Fibroblast of the aortic adventitia (primary cell): Measurements from ENCODE around the gene DISP1. TPM values are rescaled to one million over a fixed set of nuclear protein-coding genes. Genes with fewer than 3 reads are reported as not detected.

Experiments
- DNase-seq: peaks from one replicate; pipeline ENCODE4 v3.0.0-alpha.2; 2010; ENCODE audit warnings: low read depth
- H3K4me3 ChIP-seq: 2 replicates; pipeline ENCODE4 v1.5.1; 2011; ENCODE audit warnings: low read depth, mild to moderate bottlenecking, control low read depth, low read length, moderate library complexity
- total RNA-seq: library from RNA; depleted of rRNA; stranded (reverse); fragments of >200 nt; gene quantifications from 2 replicates; pipeline ENCODE4 v1.2.3, GENCODE V29; 2012; ENCODE audit warnings: low replicate concordance
- TF ChIP-seq, protein P1 (sequence below): IDR thresholded peaks from 2 replicates; pipeline ENCODE4 v1.5.1; 2011; ENCODE audit warnings: mild to moderate bottlenecking, low read length, control low read depth, inconsistent platforms; ENCODE audit not compliant: insufficient read depth

Gene DISP1
- total RNA-seq, 1 donor: 8.4 TPM

GRCh38 chr1:222777463-222777862 is 37.4 kb upstream of the DISP1 start:
- DNase-seq: peak; percentile 83
- TF ChIP-seq, protein P1, sequence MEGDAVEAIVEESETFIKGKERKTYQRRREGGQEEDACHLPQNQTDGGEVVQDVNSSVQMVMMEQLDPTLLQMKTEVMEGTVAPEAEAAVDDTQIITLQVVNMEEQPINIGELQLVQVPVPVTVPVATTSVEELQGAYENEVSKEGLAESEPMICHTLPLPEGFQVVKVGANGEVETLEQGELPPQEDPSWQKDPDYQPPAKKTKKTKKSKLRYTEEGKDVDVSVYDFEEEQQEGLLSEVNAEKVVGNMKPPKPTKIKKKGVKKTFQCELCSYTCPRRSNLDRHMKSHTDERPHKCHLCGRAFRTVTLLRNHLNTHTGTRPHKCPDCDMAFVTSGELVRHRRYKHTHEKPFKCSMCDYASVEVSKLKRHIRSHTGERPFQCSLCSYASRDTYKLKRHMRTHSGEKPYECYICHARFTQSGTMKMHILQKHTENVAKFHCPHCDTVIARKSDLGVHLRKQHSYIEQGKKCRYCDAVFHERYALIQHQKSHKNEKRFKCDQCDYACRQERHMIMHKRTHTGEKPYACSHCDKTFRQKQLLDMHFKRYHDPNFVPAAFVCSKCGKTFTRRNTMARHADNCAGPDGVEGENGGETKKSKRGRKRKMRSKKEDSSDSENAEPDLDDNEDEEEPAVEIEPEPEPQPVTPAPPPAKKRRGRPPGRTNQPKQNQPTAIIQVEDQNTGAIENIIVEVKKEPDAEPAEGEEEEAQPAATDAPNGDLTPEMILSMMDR: no peak
- no peak overlapping the region for H3K4me3 ChIP-seq

DNA sequence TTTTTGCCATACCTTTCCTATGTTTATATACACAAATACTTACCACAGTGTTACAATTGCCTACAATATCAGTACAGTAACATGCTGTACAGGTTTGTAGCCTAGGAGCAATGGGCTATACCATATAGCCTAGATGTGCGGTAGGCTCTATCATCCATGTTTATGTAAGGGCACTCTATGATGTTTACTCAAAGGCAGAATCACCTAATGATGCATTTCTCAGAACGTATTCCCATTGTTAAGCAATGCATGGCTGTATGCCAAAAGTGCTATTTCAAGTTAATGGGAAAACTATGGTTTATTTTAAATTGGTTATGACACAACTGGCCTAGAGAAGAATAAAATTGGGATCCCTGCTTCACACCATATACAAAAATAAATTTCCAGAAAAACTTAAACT is 36.9 kb upstream of the DISP1 start:
- TF ChIP-seq, protein P1: no peak
- DNase-seq: peak; percentile 79
- H3K4me3 ChIP-seq: no peak overlapping the region

DNA sequence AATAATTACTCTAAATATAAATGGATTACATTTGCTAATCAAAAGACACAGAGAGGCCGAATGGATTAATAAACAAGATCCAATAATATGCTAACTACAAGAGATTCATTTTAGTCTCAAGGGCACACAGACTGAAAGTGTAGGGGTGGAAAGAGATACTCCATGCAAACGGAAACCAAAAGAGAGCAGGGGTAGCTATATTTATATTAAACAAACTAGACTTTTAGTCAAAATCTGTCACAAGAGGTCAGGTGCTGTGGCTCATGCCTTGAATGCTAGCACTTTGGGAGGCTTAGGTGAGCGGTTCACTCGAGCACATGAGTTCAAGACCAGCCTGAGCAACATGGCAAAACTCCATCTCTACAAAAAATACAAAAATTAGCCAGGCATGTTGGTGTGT is 33.6 kb upstream of the DISP1 start:
- TF ChIP-seq, protein P1: no peak
- no peak overlapping the region for H3K4me3 ChIP-seq
- no peak for DNase-seq

DNA sequence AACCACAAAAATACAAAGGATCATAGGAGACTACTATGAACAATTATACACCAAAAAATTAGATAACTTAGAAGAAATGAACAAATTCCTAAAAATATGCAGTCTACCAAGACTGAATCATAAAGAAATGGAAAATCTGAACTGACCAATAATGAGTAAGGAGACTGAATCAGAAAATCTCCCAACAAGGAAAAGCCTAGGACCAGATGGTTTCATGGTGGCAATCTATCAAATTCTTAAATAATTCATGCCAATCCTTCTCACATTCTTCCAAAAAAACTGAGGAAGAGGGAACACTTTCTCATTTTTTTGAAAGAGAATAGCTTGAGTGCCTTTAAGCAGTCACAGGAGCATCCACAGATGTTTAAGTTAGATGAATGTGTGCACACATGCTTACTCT is 31.8 kb upstream of the DISP1 start:
- DNase-seq: no peak
- TF ChIP-seq, protein P1: no peak
- no peak overlapping the region for H3K4me3 ChIP-seq

DNA sequence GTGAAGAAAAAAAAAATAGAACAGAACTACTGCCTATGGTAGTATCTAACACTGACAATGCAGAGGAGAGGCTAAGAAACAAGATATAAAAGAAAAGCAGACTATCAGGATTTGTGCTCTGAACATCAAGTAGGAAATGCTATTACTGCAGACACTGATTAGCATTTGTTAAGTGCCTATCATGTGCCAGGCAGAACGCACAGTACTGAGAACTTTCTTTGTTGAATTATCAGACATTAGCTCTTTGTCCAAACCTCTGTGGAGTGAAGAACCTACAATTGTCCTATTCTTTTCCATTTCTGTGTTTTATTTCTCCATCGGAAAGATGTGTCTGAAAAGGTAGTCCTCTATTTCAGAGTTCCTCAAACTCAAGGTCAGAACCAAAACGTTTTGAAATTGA is 30.5 kb upstream of the DISP1 start:
- no peak overlapping the region for H3K4me3 ChIP-seq
- TF ChIP-seq, protein P1: no peak
- no peak for DNase-seq

DNA sequence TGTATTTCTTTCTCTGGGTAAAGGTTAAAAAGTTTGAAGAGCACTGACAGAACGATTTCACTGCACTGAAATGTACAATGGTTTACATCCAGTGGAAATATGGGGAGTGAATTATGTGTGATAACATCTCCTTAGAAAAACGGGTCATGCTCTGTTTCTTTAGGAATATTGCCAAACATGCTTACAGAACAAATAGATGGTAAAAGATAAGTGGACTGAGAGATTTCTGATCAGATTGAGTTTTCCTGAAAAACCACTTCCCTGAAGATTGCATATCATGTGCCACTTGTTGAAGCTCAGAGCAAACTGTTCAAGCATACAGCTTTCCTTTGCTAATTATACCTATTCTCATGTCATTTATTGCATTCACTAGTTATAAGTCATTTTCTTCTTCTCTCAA is 29.9 kb upstream of the DISP1 start:
- no peak overlapping the region for H3K4me3 ChIP-seq
- DNase-seq: no peak
- TF ChIP-seq, protein P1: no peak

DNA sequence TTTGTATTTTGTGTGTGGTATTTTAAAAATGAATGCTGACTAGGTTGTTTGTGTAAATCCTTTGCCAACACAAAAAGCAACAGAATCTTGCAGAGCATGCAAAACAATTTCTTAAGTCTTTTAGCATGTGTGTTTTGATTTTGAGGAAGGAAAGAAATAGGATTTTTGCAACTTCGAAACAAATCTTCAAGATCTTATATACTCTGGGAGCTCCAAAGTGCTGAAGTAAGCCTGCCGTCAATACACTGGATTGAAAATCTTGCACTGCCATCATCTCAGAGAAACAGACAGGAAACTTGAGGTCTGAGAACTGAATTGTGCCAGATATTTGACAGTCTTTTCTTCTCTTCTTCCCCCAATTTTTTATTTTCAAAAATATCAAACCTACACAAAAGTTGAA is 29.3 kb upstream of the DISP1 start:
- no peak for DNase-seq
- TF ChIP-seq, protein P1: no peak
- no peak overlapping the region for H3K4me3 ChIP-seq
